Glomerular visceral epithelial cell (primary cell): ENCODE measurements around the gene PUS1.
"Not testable (repeated sequence)": the region's sequence is repeated elsewhere in the genome, so short reads cannot be mapped to it uniquely, and the experiment has no call there.

ENCODE experiments used
- DNase-seq: peaks from one replicate; pipeline ENCODE4 v3.0.0-alpha.2; 2016; ENCODE audit errors: extremely low spot score

The PUS1 gene

DNA sequence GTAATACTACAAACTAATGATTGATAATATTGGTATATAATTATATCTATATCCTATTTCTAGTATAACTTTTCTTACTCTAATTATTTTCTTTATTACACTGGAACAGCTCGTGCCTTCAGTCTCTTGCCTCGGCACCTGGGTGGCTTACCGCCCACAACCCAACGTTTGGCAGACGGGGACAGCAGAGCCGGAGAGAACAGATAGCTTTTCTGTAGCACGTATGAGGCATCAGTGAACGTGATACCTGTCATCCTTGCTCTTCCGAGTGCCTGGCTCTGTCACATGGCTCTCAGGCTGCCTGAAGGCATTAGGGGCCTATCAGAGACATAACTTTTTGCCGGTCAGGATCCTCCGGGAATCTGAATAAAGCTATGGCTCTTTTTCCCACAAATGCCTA, 5.5 kb downstream of the PUS1 start:
- DNase-seq, result no peak

DNA sequence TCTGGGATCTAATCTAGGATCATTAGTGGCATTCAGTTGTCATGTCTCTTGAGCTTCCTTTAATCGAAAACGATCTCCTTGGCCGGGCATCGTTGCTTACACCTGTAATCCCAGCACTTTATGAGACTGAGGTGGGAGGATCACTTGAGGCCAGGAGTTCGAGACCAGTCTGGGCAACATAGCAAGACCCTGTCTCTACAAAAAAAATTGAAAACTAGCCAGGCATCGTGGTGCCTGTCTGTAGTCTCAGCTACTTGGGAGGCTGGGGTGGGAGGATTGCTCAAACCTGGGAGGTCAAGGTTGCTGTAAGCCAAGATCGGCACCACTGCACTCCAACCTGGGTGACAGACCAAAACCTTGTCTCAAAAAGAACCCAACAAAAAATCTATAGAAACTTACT, 9.0 kb downstream of the PUS1 start:
- DNase-seq, result no peak

- DNase-seq, result no peak
Observed at GRCh38 chr12:131939007-131939406, 9.9 kb downstream of the PUS1 start.

- DNase-seq, result no peak
Observed at GRCh38 chr12:131940141-131940547, 11.1 kb downstream of the PUS1 start.

DNA sequence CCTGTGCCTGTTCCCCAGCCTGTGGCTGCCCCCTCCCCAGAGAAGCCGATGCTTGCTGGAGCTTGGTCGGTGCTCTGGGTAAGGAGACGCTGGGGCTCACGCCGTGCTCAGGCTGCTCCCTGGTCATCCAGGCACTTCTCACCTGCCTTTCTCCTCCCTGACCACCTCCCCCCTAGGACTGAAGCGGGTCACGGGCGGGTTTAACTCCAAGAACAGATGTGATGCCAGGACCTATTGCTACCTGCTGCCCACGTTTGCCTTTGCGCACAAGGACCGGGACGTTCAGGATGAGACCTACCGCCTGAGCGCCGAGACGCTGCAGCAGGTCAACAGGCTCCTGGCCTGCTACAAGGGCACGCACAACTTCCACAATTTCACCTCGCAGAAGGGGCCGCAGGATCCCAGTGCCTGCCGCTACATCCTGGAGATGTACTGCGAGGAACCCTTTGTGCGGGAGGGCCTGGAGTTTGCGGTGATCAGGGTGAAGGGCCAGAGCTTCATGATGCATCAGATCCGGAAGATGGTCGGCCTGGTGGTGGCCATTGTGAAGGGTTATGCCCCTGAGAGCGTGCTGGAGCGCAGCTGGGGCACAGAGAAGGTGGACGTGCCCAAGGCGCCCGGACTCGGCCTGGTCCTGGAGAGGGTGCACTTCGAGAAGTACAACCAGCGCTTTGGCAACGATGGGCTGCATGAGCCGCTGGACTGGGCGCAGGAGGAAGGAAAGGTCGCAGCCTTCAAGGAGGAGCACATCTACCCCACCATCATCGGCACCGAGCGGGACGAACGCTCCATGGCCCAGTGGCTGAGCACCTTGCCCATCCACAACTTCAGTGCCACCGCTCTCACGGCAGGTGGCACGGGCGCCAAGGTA, 12.3 kb downstream of the PUS1 start:
- no peak for DNase-seq

DNA sequence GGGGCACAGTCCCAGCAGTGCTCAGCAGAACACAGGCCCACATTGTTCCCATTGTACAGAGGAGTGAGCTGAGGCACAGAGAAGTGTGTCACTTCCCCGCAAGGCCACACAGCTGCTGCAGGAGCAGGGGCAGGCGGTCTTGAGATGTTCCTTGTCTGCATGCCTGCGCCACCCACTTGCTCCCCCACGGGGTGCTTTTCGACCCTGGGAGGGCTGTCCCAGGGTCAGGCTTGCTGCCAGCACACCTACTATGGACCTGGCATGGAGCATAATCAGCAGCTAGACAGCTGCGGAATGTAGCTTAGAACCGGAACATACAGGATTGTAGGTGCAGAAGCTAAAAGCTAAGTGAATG, 12.9 kb downstream of the PUS1 start:
- no peak for DNase-seq

- no peak for DNase-seq
Observed at GRCh38 chr12:131942671-131943070, 13.6 kb downstream of the PUS1 start.

DNA sequence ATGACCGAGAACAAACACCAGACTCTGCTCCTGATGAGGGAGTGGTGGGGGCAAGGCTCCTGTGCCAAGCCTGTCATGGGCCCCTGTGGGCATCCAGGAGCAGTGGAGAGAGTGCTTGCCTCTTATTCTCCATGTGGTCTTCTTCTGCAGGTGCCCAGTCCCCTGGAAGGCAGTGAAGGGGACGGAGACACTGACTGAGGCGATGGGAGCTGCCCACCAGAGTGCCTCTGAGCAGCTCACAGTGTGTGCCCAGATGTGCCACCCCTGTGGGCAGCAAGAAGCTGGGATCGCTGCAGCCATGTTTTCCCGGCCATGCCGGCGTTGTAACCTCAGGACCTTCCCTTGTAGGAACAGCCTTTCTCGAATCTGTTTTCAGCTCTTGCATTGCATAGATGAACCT, 14.3 kb downstream of the PUS1 start:
- DNase-seq, result no peak

GRCh38 chr12:131943876-131944275, 14.8 kb downstream of the PUS1 start:
- no peak for DNase-seq

GRCh38 chr12:131944601-131945251, 15.7 kb downstream of the PUS1 start:
- DNase-seq, result no peak

- no peak for DNase-seq
Observed at GRCh38 chr12:131946757-131947156, 17.7 kb downstream of the PUS1 start.

DNA sequence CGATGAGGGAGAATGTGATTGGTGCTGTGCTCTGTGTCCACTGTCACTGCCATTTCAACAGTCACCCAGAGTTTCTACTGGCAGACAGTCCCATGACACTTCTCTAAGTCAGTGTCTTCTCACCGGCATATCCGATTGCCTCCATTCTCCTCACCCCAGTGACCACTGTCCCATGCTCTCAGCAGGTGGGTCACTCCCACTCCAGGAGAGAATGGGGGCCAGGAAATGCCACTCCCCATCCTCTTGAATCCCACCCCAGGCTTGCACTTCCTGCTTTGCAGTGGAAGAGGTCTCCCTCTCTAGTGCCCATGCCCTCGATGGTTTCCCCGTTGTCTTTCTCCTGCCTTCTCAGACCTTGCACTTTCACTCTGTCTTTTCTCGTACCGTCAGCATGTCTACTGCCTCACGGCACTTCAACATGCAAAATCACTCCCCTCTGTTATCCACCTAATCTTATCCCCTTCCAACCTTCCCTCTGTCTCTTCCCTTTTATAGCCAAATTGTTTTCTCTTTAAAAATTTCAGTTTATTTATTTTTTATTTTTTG, 18.5 kb downstream of the PUS1 start:
- no peak for DNase-seq

- no peak for DNase-seq
Observed at GRCh38 chr12:131948166-131948712, 19.2 kb downstream of the PUS1 start.

DNA sequence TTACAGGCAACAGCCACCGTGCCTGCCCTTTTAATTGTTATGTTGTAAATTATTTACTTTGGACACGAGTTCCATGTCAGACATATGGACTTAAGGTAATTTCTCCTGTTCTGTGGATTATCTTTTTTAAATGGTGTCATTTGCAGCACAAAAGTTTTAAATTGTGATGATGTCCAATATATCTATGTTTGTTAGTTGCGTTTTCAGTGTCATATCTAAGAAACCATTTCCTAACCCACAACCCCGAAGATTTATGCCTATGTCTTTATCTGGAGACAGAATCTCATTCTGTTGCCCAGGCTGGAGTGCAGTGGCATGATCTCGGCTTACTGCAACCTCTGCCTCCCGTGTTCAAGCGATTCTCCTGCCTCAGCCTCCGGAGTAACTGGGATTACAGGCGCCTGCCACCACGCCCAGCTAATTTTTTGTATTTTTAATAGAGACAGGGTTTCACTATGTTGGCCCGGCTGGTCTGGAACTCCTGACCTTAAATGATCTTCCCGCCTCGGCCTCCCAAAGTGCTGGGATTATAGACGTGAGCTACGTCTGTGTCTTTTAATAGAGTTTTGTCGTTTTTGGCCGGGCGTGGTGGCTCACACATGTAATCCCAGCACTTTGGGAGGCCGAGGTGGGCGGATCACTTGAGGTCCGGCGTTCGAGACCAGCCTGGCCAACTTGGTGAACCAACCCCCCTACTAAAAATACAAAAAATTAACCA, 19.8 kb downstream of the PUS1 start:
- not testable (repeated sequence) for DNase-seq

- peak; percentile 93 for DNase-seq
Observed at GRCh38 chr12:131949431-131950181, 20.5 kb downstream of the PUS1 start, which contains the start of gene EP400. EP400 (plus strand) TSS chr12:131949942; CDS start chr12:131960620, 10,678 bp downstream.

GRCh38 chr12:131950182-131950913, 21.3 kb downstream of the PUS1 start:
- DNase-seq, result peak; percentile 16

DNA sequence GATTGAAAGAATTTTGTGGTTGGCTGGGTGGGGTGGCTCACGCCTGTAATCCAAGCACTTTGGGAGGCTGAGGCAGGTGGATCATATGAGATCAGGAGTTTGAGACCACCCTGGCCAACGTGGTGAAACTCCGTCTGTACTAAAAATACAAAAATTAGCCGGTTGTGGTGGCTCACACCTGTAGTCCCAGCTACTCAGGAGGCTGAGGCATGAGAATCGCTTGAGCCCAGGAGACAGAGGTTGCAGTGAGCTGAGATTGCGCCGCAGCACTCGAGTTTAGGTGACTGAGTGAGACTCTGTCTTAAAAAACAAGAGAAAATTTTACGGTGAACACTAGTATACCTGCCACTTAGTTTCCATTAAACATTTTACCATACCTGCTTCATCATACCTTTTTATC, 24.7 kb downstream of the PUS1 start:
- not testable (repeated sequence) for DNase-seq

- DNase-seq, result not testable (repeated sequence)
Observed at GRCh38 chr12:131954460-131954859, 25.4 kb downstream of the PUS1 start.

DNA sequence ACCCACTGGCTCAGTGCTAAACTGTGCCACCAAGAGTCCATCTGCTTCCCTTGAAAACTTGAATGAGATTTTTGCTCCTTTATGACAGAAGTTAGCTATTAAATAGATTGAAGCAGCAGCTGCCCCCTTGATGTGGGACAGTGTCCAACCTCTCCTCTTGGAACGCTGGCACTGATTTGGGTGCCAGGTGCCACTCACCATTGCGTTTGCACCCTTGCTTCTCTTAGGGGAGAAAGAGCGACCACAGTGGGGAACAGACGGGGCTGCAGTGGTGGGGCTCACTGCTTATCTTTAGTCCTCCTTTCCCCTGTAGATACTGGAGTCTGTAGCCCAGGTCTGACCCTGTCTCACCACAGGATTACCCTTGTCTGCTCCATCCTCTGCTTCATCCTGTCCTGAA, 30.0 kb downstream of the PUS1 start:
- DNase-seq, result no peak
